SK-N-SH treated with all-trans-retinoic acid at 6 μM for 48 hours (cell line): ENCODE results near the gene NXPH2.
A peak's percentile ranks its signal among the peaks of the same experiment; 100 is the strongest.

Experiments used
- ATAC-seq: fragments of 200-7000 bp; cut with Tn5 transposase; 3 replicates; pipeline ENCODE4 v1.9.1; 2020; ENCODE audit warnings: mild to moderate bottlenecking, moderate library complexity
- ARNTL ChIP-seq: fragments of 450-650 bp; formaldehyde crosslinking; IDR thresholded peaks from 2 replicates; pipeline ENCODE4 v1.5.0; 2020; ENCODE audit warnings: low read depth, mild to moderate bottlenecking, moderate library complexity, borderline replicate concordance
- BACH2 ChIP-seq: fragments of 250-450 bp; sonication (Bioruptor Pico); IDR thresholded peaks from 2 replicates; pipeline ENCODE4 v1.9.0; 2021; ENCODE audit warnings: mild to moderate bottlenecking, borderline replicate concordance
- CREB5 ChIP-seq: fragments of 250-450 bp; sonication (Bioruptor Pico); IDR thresholded peaks from 2 replicates; pipeline ENCODE4 v1.5.1; 2020; ENCODE audit warnings: low read depth, mild to moderate bottlenecking, moderate library complexity
- CSDC2 ChIP-seq: fragments of 250-450 bp; sonication (Bioruptor Pico); IDR thresholded peaks from 2 replicates; pipeline ENCODE4 v1.5.0; 2020; ENCODE audit warnings: mild to moderate bottlenecking, moderate library complexity
- ESRRG ChIP-seq: fragments of 250-450 bp; sonication (Bioruptor Pico); IDR thresholded peaks from 2 replicates; pipeline ENCODE4 v1.6.1; 2021; ENCODE audit warnings: mild to moderate bottlenecking
- GLIS3 ChIP-seq: fragments of 250-450 bp; sonication (Bioruptor Pico); IDR thresholded peaks from 2 replicates; pipeline ENCODE4 v1.5.0; 2020; ENCODE audit warnings: mild to moderate bottlenecking, moderate library complexity
- ISL1 ChIP-seq: fragments of 250-450 bp; sonication (Bioruptor Pico); IDR thresholded peaks from 2 replicates; pipeline ENCODE4 v2.1.2; 2022; ENCODE audit warnings: mild to moderate bottlenecking, moderate library complexity
- OSR1 ChIP-seq: fragments of 250-450 bp; sonication (Bioruptor Pico); IDR thresholded peaks from 2 replicates; pipeline ENCODE4 v1.8.0; 2022; ENCODE audit warnings: moderate library complexity, mild to moderate bottlenecking, inconsistent platforms
- PATZ1 ChIP-seq: fragments of 250-450 bp; sonication (Bioruptor Pico); IDR thresholded peaks from 2 replicates; pipeline ENCODE4 v1.8.0; 2020; ENCODE audit warnings: mild to moderate bottlenecking, moderate library complexity, borderline replicate concordance
- PPARA ChIP-seq: fragments of 250-450 bp; sonication (Bioruptor Pico); IDR thresholded peaks from 2 replicates; pipeline ENCODE4 v1.5.0; 2020; ENCODE audit warnings: mild to moderate bottlenecking, borderline replicate concordance
- RARB ChIP-seq: fragments of 250-450 bp; sonication (Bioruptor Pico); IDR thresholded peaks from 2 replicates; pipeline ENCODE4 v1.8.0; 2021; ENCODE audit warnings: mild to moderate bottlenecking, moderate library complexity
- SNAI2 ChIP-seq: fragments of 250-450 bp; sonication (Bioruptor Pico); IDR thresholded peaks from 2 replicates; pipeline ENCODE4 v1.5.0; 2020; ENCODE audit warnings: mild to moderate bottlenecking, moderate library complexity
- TOX ChIP-seq: fragments of 250-450 bp; sonication (Bioruptor Pico); IDR thresholded peaks from 2 replicates; pipeline ENCODE4 v1.8.0; 2021; ENCODE audit warnings: mild to moderate bottlenecking, moderate library complexity, borderline replicate concordance
- TSHZ2 ChIP-seq: fragments of 250-450 bp; sonication (Bioruptor Pico); IDR thresholded peaks from 2 replicates; pipeline ENCODE4 v1.5.0; 2020; ENCODE audit warnings: mild to moderate bottlenecking, moderate library complexity
- ZC3H10 ChIP-seq: fragments of 250-450 bp; sonication (Bioruptor Pico); IDR thresholded peaks from 2 replicates; pipeline ENCODE4 v1.5.1; 2021; ENCODE audit warnings: mild to moderate bottlenecking, moderate library complexity
- ZFP3 ChIP-seq: fragments of 250-450 bp; sonication (Bioruptor Pico); IDR thresholded peaks from 2 replicates; pipeline ENCODE4 v1.5.0; 2020; ENCODE audit warnings: mild to moderate bottlenecking, moderate library complexity
- ZNF565 ChIP-seq: fragments of 450-650 bp; formaldehyde crosslinking; conservative IDR thresholded peaks from 2 replicates; pipeline ENCODE4 v1.5.0; 2020; ENCODE audit warnings: low read depth, mild to moderate bottlenecking, moderate library complexity
- ZNF70 ChIP-seq: fragments of 450-650 bp; formaldehyde crosslinking; IDR thresholded peaks from 2 replicates; pipeline ENCODE4 v1.5.0; 2020; ENCODE audit warnings: mild to moderate bottlenecking, moderate library complexity
- ZNF8 ChIP-seq: fragments of 450-650 bp; formaldehyde crosslinking; IDR thresholded peaks from 2 replicates; pipeline ENCODE4 v1.5.0; 2020; ENCODE audit warnings: mild to moderate bottlenecking, moderate library complexity
- TF ChIP-seq, protein P1 (sequence below): fragments of 250-450 bp; sonication (Bioruptor Pico); IDR thresholded peaks from 2 replicates; pipeline ENCODE4 v1.8.0; 2021; ENCODE audit warnings: low read depth, mild to moderate bottlenecking, moderate library complexity, borderline replicate concordance

NXPH2 gene

GRCh38 chr2:138814123-138814898 is 34.1 kb upstream of the NXPH2 start:
- ATAC-seq: peak; percentile 60; the same call in 2 of the 3 replicates
- TF ChIP-seq RARB (CRISPR knock-in tag): no peak
- TF ChIP-seq ZNF70 (CRISPR knock-in tag): no peak
- TF ChIP-seq ESRRG (CRISPR knock-in tag): no peak
- no peak for TF ChIP-seq ZNF8 (CRISPR knock-in tag)
- no peak for TF ChIP-seq BACH2
- TF ChIP-seq TSHZ2: no peak
- no peak for TF ChIP-seq PATZ1 (CRISPR knock-in tag)
- no peak for TF ChIP-seq CSDC2

- ATAC-seq: no peak
- TF ChIP-seq ZC3H10: no peak
- TF ChIP-seq, protein P1, sequence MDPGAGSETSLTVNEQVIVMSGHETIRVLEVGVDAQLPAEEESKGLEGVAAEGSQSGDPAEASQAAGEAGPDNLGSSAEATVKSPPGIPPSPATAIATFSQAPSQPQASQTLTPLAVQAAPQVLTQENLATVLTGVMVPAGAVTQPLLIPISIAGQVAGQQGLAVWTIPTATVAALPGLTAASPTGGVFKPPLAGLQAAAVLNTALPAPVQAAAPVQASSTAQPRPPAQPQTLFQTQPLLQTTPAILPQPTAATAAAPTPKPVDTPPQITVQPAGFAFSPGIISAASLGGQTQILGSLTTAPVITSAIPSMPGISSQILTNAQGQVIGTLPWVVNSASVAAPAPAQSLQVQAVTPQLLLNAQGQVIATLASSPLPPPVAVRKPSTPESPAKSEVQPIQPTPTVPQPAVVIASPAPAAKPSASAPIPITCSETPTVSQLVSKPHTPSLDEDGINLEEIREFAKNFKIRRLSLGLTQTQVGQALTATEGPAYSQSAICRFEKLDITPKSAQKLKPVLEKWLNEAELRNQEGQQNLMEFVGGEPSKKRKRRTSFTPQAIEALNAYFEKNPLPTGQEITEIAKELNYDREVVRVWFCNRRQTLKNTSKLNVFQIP (CRISPR knock-in tag): no peak
Observed at GRCh38 chr2:138811431-138811830, 31.2 kb upstream of the NXPH2 start.

DNA sequence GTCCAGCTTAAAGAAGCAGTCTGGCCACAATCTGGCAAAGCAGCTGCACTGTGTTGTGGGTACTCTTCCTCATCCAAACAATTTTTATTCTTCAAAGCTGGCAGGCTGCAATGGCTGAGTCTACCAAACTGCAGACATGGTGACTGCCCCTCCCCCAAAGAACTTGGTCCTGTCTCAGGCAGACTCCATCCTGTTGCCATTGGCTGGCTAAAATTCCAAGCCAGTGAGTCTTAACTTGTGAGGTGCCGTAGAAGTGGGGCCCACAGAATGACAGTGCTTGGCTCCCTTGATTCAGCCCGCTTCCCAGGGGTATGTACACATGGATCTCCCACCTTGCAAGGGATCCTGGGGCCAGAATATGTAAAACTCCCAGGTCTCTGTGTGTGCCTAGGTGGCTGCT is 14.5 kb upstream of the NXPH2 start:
- TF ChIP-seq TSHZ2 (no peak), BACH2 (no peak), ZNF8 (CRISPR knock-in tag) (no peak), ZC3H10 (no peak), ZNF70 (CRISPR knock-in tag) (no peak), CSDC2 (no peak), ZNF565 (no peak), ZFP3 (CRISPR knock-in tag) (no peak), CREB5 (CRISPR knock-in tag) (no peak), OSR1 (no peak), RARB (CRISPR knock-in tag) (no peak), TOX (no peak), ESRRG (CRISPR knock-in tag) (no peak), SNAI2 (CRISPR knock-in tag) (no peak), ARNTL (CRISPR knock-in tag) (no peak), PATZ1 (CRISPR knock-in tag) (no peak), GLIS3 (CRISPR knock-in tag) (no peak), ISL1 (no peak), PPARA (CRISPR knock-in tag) (no peak)
- no peak for ATAC-seq
